GM19023 (cell line): Measurements from ENCODE around the gene BICDL1.

Source experiments
- ATAC-seq: cut with Tn5 transposase; IDR thresholded peaks from one replicate; pipeline ENCODE4 v1.9.1; 2021; ENCODE audit warnings: mild to moderate bottlenecking, moderate library complexity; ENCODE audit not compliant: unreplicated experiment

The BICDL1 gene

DNA sequence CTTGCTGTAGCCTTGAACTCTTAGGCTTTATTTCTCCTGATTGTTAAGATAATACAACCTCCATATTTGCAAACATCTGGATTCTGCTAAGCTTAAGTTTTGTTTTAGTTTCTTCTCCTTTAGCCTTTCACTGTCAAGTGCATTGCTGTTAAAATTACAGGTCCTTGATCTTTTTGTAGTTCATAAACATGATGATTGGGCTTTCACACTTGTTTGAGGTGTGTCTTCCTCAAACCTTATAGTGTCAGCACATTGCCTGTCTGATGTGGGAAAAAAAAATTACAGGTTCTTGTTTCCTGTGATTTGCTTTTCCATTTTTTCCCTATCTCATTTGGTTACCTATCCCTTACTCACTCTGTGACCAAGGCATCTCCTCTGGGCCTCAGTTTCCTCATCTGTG is 59.2 kb downstream of the BICDL1 start:
- no peak for ATAC-seq

DNA sequence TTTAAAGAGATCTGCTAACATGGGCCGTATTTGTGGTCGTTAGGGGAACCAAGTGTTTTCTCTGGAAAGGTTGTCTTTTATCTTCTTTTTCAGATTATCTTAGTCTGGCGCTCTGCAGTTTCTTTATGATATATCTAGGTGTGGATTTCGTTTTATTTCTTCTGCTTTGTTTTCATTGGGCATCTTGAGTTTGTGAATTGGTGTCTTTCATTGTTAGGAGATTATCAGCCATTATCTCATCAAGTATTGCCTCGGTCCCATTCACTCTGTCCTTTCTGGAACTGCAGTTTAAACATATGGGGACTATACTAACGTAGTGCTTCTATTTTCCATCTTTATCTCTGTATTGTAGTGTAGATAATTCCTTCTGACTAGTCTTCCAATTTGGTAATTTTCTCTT is 60.4 kb downstream of the BICDL1 start:
- no peak for ATAC-seq

DNA sequence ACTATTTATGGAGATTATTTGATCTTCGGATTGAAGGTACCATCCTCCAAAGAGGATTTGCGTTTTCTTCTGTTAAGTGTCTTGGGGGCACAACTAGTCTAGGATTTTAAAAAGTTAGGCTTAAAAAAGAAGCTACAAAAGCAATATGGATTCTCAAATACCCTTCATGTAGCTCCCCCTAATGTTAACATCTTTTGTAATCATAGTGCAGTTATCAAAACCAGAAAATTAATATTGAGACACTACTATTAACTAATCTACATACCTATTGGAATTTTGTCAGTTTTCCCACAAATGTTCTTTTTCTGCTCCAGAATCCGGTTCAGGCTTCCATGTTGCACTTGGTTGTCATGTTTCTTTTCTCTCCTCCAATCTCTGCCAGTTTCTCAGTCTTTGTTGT is 62.5 kb downstream of the BICDL1 start:
- ATAC-seq: no peak

DNA sequence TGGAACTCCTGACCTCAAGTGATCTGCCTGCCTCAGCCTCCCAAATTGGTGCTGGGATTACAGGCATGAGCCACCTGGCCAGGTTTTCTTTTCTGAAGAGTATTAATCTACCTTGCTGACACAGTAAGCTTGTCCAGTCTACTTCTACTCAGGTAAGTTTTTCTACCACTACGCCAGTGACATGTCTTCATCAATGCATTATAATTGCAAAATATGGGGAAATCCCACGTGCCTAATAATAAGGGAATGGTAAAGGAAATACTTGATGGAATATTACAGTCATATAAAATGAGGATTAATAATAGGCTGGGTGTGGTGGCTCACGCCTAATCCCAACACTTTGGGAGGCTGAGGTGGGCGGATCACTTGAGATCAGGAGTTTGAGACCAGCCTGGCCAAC is 65.3 kb downstream of the BICDL1 start:
- ATAC-seq: no peak

DNA sequence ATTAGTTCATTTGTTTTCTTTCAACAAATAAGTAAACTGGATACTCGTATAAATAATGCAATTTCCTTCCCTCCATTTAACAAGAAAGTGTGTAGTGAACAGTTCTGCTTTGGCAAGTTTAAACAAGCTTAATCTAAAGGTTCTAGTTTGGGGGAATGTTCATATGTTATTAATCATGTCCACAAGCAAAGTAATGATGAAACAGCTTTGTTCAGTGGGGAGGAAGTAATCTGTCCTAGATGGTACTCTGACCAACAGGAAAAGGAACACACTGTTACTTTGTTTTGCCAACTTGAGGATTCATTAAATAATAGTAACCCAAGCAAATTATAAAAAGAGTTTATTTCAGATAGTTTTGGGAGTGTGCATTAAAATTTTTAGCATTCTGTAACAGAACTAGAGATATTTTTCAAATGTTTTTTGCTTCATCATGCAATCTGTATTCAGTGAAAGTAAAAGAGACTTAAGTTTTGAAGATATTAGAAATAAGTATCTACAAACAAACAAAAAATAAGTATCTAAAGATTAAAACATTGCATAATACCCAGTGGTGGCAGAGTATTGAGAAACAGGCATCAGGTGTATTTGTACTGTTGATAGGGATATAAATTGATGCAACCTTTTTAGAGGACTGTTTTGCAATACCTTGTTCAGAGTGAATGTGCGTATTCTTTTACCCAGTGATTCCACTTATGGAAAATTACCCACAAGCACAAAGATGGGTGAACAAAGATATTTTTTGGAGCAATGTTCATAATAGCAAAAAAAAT is 66.4 kb downstream of the BICDL1 start:
- ATAC-seq: no peak

DNA sequence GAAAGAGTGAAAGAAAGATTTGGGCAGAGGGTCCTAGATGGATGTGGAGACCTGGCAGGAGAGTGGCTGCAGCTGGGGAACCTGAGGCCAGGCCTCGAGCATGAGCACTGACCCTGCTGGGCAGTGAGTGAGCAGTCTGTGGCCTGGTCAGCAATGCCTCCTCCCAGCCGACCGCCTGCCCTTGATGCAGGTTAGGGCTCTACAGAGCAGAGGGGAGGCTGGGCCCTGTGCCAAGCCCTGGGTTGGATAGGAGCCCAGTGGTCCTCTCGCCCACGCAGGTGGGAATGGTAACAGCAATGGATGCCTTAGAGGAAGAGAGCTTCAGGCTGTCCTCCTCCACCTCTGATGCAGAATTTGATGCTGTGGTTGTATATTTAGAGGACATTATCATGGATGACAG is 67.7 kb downstream of the BICDL1 start:
- ATAC-seq: no peak

DNA sequence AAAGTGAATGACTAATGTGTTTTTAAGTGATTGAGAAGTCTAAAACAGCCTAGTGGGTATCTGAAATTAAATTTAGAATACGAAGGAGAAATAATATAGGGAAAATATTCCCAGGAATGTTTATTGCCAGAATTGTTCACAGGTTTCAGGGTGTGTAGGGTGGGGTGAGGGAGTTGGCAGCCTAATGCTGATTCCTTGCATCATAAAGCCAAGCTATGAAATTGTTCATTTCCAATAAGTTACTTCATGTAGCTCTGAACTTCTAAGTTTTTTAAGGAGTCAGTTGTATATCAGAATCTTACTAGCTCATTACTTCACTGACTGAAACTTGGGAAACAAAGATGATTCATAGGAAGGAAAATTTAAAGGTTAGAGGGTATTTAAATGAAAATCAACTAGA is 71.2 kb downstream of the BICDL1 start:
- ATAC-seq: no peak

DNA sequence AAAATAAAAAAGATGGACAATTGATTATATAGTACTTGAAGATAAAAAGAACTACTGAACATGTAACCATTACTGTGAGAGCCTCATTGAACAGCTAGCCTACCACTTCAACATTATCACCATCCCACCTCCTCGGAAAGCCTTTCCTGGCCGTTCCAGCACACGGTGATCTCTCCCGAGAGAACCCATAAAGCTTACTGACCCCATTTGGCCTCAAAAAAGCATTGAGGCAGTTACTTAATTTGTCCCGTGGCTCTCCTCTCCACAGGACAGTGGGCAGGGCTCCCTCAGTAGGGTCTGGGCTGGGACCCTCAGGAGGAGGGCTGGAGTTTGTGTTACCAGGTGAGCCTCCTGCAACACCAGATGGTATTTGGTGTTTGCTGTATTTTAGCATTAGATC is 71.7 kb downstream of the BICDL1 start:
- ATAC-seq: no peak

DNA sequence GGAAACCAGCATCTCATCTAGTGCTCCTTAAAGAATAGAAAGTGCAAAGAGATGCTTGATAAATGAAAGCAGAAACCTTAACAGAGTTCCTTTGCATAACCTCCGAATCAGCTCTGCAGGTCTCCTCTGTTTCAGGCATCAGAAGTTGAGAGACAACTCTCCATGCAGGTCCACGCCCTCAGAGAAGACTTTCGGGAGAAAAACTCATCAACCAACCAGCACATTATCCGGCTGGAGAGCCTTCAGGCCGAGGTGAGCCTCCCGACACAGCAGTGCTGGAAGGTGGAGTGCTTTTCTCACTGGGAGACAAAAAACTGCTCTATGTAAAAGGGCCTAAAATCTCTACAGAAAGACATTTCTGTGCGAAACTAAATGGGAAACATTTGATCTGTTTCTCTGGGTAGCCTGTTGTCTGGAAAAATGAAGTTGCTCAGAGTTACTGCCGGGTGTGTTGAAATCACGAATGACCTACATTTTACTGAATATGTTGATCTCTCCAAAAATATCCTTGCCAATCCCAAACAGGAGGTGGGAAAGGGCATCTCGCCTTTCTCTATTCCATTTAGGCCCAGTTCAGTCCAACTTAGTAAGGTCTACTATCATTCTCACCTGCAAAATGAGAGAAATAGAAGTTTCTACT is 72.7 kb downstream of the BICDL1 start:
- ATAC-seq: no peak

DNA sequence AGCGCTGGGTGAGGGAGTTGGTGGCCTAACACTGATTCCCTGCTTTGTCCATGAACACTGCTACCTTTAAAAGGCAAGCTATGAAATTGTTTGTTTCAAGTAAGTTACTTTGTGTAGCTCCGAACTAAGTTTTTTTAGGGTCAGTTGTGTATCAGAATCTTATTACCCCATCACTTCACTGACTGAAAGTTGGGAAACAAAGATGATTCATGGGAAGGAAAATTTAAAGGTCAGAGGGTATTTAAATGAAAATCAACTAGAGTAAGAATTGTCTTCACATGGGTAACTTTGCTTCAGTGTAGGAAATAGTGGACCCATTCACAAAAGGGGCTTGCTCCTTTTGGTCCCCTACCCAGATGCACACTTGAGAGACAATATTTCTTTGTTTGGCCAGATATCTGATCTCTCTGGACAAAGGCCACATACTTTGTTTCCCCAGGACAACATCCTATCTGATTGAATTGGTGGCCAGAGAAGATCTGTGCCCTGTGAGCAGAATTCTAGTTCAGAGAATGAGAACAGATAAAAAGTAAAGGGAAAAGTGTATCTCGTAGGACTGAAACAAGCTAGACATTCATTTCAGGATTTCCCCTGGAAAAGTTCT is 74.0 kb downstream of the BICDL1 start:
- no peak for ATAC-seq

DNA sequence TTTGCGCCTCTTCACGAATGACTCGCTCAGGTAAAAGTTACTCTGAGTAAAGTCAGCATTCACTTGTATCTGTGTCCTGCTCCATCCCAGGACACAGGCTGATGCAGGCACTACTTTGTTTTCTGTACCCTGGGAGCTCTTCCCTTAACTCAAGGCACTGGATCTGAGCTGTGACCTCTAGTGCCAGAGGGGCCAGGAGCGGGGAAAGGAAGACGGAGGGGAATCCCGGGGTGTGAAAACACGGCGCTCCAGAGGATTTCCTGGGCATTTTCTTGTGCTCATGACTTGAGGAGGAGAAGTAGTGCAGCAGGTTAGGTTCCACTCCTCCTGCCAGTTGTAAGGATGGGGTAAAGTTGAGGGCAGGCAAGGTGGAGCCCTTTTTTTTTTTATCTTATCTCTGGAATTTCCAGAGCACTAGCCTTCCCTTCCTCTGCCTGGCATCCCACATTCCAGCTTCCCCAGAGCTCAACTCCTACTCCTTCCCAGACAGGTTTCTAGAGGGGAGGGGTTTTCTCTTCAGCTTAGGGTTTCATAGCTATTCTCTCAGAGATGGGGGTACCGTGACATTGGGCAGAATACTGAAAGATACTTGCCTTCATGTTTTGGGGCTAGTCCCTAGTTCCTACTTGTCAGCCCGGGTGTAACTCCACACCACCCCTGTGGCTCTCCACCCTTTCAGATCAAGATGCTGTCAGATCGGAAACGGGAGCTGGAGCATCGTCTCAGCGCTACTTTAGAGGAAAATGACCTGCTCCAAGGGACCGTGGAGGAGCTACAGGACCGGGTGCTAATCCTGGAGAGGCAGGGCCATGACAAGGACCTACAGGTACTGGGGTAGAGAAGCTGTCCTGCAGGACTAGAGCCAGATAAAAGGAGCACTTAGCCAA is 75.3 kb downstream of the BICDL1 start:
- no peak for ATAC-seq

DNA sequence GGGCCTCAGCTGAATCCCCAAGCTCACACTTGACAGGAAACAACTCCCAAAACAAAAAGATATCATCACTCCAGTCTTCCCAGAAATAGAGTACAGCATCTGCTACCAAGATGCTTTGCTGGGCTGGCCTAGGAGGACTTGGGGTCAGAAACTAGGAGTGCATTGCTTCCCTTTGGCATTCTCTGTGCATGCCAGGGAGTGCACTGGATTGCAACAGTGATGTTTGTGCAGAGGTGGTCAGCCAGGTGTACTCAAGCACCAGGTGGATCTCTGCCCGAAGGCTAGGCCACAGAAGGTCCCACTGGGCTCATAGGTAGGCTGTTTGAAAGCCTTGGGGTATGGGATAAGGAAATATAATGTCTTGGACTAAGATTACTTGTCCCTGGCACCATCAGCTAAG is 76.4 kb downstream of the BICDL1 start:
- no peak for ATAC-seq

DNA sequence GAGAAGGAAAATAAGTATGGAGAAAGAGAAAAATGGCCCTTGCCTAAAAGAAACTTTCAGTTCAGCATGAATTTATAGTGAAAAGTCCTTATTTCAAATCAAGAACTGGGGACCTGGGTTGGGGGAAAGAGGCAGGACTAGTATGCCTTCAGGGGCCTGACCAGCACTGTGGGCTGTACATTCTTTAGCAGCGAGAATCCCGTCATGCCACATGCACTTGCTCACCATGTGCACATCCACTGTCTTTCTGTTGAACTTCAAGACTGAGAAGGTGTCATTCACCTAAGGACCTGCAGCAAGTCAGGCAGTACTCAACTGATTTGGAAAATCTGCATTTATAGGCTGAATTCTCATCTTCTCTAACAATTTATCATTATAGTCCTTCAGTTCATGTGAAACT is 77.3 kb downstream of the BICDL1 start:
- no peak for ATAC-seq

DNA sequence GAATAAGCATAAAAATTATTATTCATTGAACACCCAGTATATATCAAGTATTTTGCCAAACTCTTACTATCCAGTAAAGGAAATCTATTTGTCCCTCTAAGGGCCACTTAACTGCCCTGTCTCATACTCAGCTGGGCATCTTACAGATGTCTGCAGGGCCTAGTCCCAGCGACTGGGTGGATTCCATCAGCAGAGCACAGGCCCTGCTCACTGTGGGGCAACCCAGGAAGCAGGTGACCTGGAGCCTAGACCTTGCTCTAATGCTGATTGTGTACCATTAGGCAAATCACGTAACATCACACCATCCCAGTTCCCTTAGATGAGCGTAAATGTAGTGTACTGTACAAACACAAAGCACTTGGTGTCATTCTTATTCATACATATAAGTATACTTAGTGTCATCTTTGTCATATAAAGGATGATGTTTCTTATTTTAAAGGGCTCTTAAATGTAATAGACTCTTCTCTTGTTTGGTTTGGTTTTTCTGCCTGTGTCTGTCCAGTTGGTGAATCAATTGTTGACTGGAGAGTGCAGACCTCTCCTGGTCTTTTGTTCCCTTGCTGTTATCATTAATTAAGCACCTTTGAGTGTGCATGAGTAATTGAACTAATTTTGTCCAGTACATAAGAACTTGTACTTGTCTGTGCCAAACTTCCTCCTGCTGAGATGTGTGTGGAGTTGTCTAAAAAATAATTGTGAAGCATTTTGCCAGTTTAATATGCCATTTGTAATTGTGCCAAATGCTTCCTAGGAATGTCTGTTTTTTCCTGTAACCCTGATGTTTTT is 78.2 kb downstream of the BICDL1 start:
- ATAC-seq: no peak

DNA sequence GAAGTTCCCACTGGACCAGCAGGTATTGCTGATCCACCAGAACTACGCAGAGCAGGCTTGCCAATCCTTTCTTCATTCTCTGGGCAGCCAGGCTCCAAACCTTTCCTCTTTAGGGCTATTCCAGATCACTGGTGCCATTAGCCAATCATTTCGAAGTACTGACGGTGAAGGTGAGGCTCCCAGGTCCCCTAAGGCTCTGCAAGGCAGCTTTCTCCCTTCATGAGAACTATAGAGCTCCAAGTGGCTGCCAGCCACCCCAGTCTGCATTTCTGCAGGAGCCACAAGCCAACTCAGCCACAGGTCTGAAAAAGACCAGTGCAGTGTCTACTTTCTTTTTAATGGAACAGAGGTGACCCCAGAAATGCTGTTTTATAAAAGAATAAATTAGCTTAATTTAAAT is 78.9 kb downstream of the BICDL1 start:
- no peak for ATAC-seq

DNA sequence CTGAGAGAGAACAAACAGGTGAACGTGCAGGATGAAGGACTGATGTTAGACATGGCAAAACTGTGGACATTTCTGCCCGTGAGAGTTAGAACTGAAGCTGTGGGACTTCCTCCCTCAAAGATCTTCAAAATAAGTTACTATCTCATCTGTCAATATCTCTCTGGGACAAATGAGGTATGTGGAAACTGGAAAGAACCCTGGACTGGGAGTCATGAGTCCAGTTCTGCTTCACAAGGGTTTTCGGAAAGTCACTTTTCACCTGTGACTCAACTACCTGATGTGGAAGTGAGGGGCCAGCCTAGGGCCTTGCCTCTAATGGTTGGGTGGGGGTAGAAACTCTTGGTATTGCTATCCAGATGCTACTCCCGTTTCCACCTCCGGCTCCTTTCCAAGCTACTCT is 80.2 kb downstream of the BICDL1 start:
- no peak for ATAC-seq

DNA sequence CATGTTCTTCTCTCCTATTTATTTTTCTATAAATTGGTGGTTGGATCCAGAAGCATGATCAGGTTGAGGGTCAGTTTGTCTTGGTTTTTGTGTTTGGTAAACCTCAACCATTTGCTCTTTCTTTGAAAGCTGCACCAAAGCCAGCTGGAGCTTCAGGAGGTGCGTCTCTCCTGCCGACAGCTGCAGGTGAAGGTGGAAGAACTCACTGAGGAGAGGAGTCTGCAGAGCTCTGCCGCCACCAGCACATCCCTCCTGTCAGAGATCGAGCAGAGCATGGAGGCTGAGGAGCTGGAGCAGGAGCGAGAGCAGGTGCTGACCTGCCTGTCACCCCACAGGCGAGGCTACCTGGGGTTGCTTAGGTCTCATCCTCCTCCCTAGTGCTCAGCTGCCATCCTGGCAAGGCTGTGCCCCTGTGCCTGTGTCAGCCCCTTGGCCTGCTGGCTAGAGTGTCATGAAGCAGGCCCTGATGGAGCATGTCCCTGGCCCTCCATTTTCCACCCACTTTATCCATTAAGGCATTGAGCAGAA is 82.5 kb downstream of the BICDL1 start:
- no peak for ATAC-seq

DNA sequence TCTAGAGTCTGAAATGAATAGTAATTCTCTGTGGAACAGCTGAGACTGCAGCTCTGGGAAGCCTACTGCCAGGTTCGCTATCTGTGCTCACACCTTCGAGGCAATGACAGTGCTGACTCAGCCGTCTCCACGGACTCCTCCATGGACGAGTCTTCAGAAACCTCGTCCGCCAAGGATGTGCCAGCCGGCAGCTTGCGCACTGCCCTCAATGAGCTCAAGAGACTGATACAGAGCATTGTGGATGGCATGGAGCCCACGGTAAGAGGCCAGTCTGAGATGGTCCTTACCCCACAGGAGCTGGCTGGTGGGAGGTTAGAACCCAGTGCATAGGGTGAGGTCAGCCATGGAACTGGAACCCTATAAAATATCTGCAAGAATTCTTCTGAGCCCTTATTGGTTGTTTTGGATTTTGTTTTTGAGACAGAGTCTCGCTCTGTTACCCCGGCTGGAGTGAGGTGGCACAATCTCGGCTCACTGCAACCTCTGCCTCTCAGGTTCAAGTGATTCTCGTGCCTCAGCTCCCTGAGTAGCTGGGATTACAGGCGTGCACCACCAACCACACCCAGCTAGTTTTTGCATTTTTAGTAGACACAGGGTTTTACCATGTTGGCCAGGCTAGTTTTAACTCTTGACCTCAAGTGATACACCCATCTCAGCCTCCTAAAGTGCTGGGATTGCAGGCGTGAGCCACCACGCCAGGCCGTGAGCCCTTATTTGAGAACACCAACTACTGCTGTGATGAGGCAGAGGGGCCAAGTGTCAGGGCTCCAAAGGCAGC is 83.6 kb downstream of the BICDL1 start:
- ATAC-seq: no peak

DNA sequence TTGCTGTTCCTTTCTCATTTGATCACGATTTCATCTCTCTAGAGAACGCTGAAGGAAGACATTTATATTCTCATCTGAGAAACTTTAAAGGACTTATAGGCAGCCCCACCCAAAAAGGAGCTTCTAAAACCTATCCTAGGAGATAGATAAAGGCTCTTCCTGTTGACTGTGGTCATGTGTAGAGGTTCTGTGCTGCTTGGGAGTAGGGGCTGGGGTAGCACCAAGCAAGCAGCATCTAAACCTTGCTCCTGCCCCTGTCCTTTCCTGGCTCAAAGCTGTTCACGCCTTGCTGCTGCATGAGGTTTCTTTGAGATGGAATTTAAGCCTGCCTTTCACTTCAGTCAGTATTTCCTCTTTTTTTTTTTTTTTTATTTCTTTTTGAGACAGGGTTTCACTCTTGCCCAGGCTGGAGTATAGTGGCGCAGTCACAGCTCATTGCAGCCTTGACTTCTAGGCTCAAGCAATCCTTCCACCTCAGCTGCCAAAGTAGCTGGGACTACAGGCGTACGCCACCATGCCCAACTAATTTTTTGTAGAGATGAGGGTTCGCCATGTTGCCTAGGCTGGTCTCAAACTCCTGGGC is 86.1 kb downstream of the BICDL1 start:
- ATAC-seq: no peak
